Endothelial cell of umbilical vein (primary cell): ENCODE data around the gene VRK2. TPM values are rescaled to one million over a fixed set of nuclear protein-coding genes. Genes with fewer than 3 reads are reported as not detected.

Experiments
- BruUV-seq: library from RNA; stranded (reverse); fragments of 400-500 nt; replicated peaks from 2 replicates; lab custom pipeline; 2021; lab: Mats Ljungman, UMichigan
- CTCF ChIA-PET: fragments of 300-600, 350-600 bp; sonication (Branson Sonifier 250); formaldehyde crosslinking; loops from one replicate; lab custom pipeline; 2021; ENCODE audit warnings: antibody characterized with exemption, inconsistent platforms; lab: Charles Lee
- POLR2A ChIA-PET: fragments of 300-600, 350-600 bp; sonication (Branson Sonifier 250); formaldehyde crosslinking; loops from one replicate; lab custom pipeline; 2021; ENCODE audit warnings: antibody characterized with exemption, inconsistent platforms; lab: Charles Lee
- DNase-seq: peaks from one replicate; pipeline ENCODE4 v3.0.0-alpha.2; 2011; ENCODE audit warnings: low read depth, low spot score
- FAIRE-seq: peaks from 2 replicates; lab custom pipeline; 2011; peaks lifted over from hg19 to GRCh38; lab: Jason Lieb, UNC
- H2AFZ ChIP-seq: 2 replicates; pipeline ENCODE4 v1.6.0; 2012; ENCODE audit warnings: low read depth, low read length, control low read depth, inconsistent platforms
- H3K27ac ChIP-seq: 2 replicates; pipeline ENCODE4 v1.5.1; 2011; ENCODE audit warnings: low read depth, mild to moderate bottlenecking, control low read depth, low read length, moderate library complexity; ENCODE audit not compliant: insufficient read depth
- H3K27me3 ChIP-seq, 2 experiments: 2 replicates each; pipeline versions ENCODE4 v1.6.0 to v1.6.1; 2011; ENCODE audit warnings: low read length in 2 of 2, mixed read lengths in 1 of 2; ENCODE audit not compliant: control insufficient read depth in 2 of 2, insufficient read depth in 2 of 2
- H3K36me3 ChIP-seq, 2 experiments: 2 replicates in 1 of 2; 3 replicates in 1 of 2; pipeline ENCODE4 v1.5.1; 2011; ENCODE audit warnings: low read length in 2 of 2, mild to moderate bottlenecking in 1 of 2, moderate library complexity in 1 of 2; ENCODE audit not compliant: control insufficient read depth in 2 of 2, insufficient read depth in 2 of 2; ENCODE audit errors: extremely low read depth in 1 of 2
- H3K4me1 ChIP-seq: 3 replicates; pipeline ENCODE4 v1.5.1; 2011; ENCODE audit warnings: mild to moderate bottlenecking, low read length; ENCODE audit not compliant: control insufficient read depth, insufficient read depth; ENCODE audit errors: extremely low read depth
- H3K4me2 ChIP-seq: 2 replicates; pipeline ENCODE4 v1.6.1; 2011; ENCODE audit warnings: low read length, control low read depth, mixed read lengths; ENCODE audit not compliant: insufficient read depth
- H3K4me3 ChIP-seq, 3 experiments: fragments of 200-600 bp in 1 of 3; sonication (generic), shearing (Covaris generic) in 1 of 3; replicated peaks in 1 of 3; 2 replicates each; pipeline ENCODE4 v1.5.1; 2011 to 2016; ENCODE audit warnings: control low read depth in 3 of 3, low read length in 3 of 3, mild to moderate bottlenecking in 2 of 3, inconsistent platforms in 1 of 3, low read depth in 1 of 3, moderate library complexity in 1 of 3; ENCODE audit not compliant: insufficient read depth in 1 of 3
- H3K79me2 ChIP-seq: 2 replicates; pipeline ENCODE4 v1.6.0; 2012; ENCODE audit warnings: low read length, inconsistent platforms; ENCODE audit not compliant: control insufficient read depth, insufficient read depth
- H3K9ac ChIP-seq: replicated peaks from 2 replicates; pipeline ENCODE3; 2011; ENCODE audit warnings: low read length, control low read depth; ENCODE audit not compliant: insufficient read depth; ENCODE audit errors: extremely low read depth
- H3K9me1 ChIP-seq: replicated peaks from 3 replicates; pipeline ENCODE4 v1.6.0; 2011; ENCODE audit warnings: mild to moderate bottlenecking, low read length; ENCODE audit not compliant: control insufficient read depth, insufficient read depth; ENCODE audit errors: extremely low read depth
- H3K9me3 ChIP-seq: replicated peaks from 2 replicates; pipeline ENCODE4 v1.5.1; 2012; ENCODE audit warnings: low read length, inconsistent platforms; ENCODE audit not compliant: control insufficient read depth, insufficient read depth
- H4K20me1 ChIP-seq: replicated peaks from 2 replicates; pipeline ENCODE3; 2011; ENCODE audit warnings: mild to moderate bottlenecking, low read length; ENCODE audit not compliant: control insufficient read depth, insufficient read depth; ENCODE audit errors: extremely low read depth
- CTCF ChIP-seq, 2 donors: IDR thresholded peaks; 1 replicate in 1 of 2; 2 replicates in 1 of 2; pipeline ENCODE4 v1.5.1; 2011; ENCODE audit warnings: low read length in 2 of 2, mild to moderate bottlenecking in 2 of 2, moderate library complexity in 2 of 2, control low read depth in 1 of 2, inconsistent platforms in 1 of 2, low read depth in 1 of 2; ENCODE audit not compliant: insufficient read depth in 1 of 2; ENCODE audit errors: extremely low read depth in 1 of 2
- EZH2 ChIP-seq: IDR thresholded peaks from 2 replicates; pipeline ENCODE4 v1.6.1; 2012; ENCODE audit warnings: borderline replicate concordance, low read depth, mild to moderate bottlenecking, moderate library complexity, low read length, inconsistent platforms; ENCODE audit not compliant: severe bottlenecking
- FOS ChIP-seq: IDR thresholded peaks from 2 replicates; pipeline ENCODE4 v1.6.1; 2011; ENCODE audit warnings: mild to moderate bottlenecking, low read length, moderate library complexity, borderline replicate concordance; ENCODE audit not compliant: insufficient read depth
- GATA2 ChIP-seq: IDR thresholded peaks from 2 replicates; pipeline ENCODE4 v1.7.0; 2011; ENCODE audit warnings: low read depth, mild to moderate bottlenecking, moderate library complexity, mixed read lengths, low read length; ENCODE audit not compliant: insufficient read length, insufficient read depth
- JUN ChIP-seq: IDR thresholded peaks from 2 replicates; pipeline ENCODE4 v1.6.1; 2011; ENCODE audit warnings: borderline replicate concordance, low read depth; ENCODE audit not compliant: insufficient read length, insufficient read depth
- MAX ChIP-seq: IDR thresholded peaks from 2 replicates; pipeline ENCODE4 v1.6.1; 2011; ENCODE audit not compliant: insufficient read depth, insufficient read length
- MYC ChIP-seq: IDR thresholded peaks from one replicate; pipeline ENCODE4 v1.6.1; 2011; ENCODE audit warnings: mild to moderate bottlenecking, low read depth, low read length
- POLR2AphosphoS5 ChIP-seq: IDR thresholded peaks from 2 replicates; pipeline ENCODE4 v1.6.1; 2012; ENCODE audit warnings: low read depth, mild to moderate bottlenecking, control low read depth, low read length, moderate library complexity; ENCODE audit not compliant: insufficient read depth
- dilution Hi-C: fragments of 300-500 bp; cut with MboI; formaldehyde crosslinking; loops from one replicate; pipeline ENCODE4 v1.15.0; 2019; ENCODE audit warnings: low sequenced_read_pairs; ENCODE audit not compliant: extremely low pct_ligation_motif_present
- intact Hi-C: fragments of 100-400 bp; cut with micrococcal nuclease; formaldehyde crosslinking; loops from one replicate; pipeline ENCODE4 v1.10.0; 2022
- polyA plus RNA-seq, 4 experiments: library from polyadenylated mRNA; depleted of rRNA in 3 of 4; stranded (reverse) in 3 of 4; unstranded in 1 of 4; fragments of >200 nt; gene quantifications; 2 replicates each; pipeline versions ENCODE4 v1.2.1 to v1.2.3, GENCODE V29; 2011 to 2012; ENCODE audit warnings: missing spikeins in 1 of 4
- total RNA-seq: library from RNA; stranded (reverse); gene quantifications from 2 replicates; pipeline ENCODE4 v1.2.3, GENCODE V29; 2021

VRK2 gene
- total and polyA plus RNA-seq, 2 donors (not counting 3 experiments of a cell fraction or from before 2014, with no cell fraction given) = 11.2 to 35.2 TPM

GRCh38 chr2:58156780-58157179 is 110.2 kb downstream of the VRK2 start:
- POLR2A ChIA-PET = no interaction called here

GRCh38 chr2:58157754-58158153 is 111.1 kb downstream of the VRK2 start:
- BruUV-seq = no TSS peak
- POLR2A ChIA-PET = no interaction called here
- Histone ChIP-seq H3K27ac (no peak overlapping the region), H3K9me3 (no peaks in the 10 kb centered on the region), H3K4me2 (no peak overlapping the region), H3K27me3 (no peaks in the 10 kb centered on the region), H4K20me1 (no peaks in the 10 kb centered on the region), H3K79me2 (peaks cover 4% of the 10 kb centered on the region), H3K9me1 (no peaks in the 10 kb centered on the region), H3K4me1 (no peaks in the 10 kb centered on the region), H3K4me3 (no peak overlapping the region), H3K36me3 (peaks cover 1 to 17% of the 10 kb centered on the region in 2 experiments), H3K9ac (no peak overlapping the region), H2AFZ (no peak overlapping the region)
- intact Hi-C loops = no loop called here
- dilution Hi-C loops = no loop called here
- TF ChIP-seq MAX (no peak), GATA2 (no peak), MYC (no peak), FOS (no peak), POLR2AphosphoS5 (no peak), CTCF (IDR thresholded peaks at IDR 0.05; ENCODE audit: extremely low read depth in 1 of 2, insufficient read depth in 1 of 2, low read depth in 1 of 2, low read length in 2 of 2) (no peak), JUN (no peak), EZH2 (no peak)
- CTCF ChIA-PET = interaction anchor here (1.0 to 1.3 kb wide), 3 partner anchors 9 to 26 kb away, joined by 3 to 5 read pairs (median 3); no protein-coding TSS in a partner anchor
- DNase-seq (peak; percentile 19), FAIRE-seq (no peak)

More at GRCh38 chr2:58156780-58157179, 110.2 kb downstream of the VRK2 start:
- no peak for TF ChIP-seq JUN
- TF ChIP-seq CTCF (IDR thresholded peaks at IDR 0.05; ENCODE audit: extremely low read depth in 1 of 2, insufficient read depth in 1 of 2, low read depth in 1 of 2, low read length in 2 of 2) = no peak
- intact Hi-C loops (no loop called here), dilution Hi-C loops (no loop called here)
- FAIRE-seq (no peak), DNase-seq (no peak)
- H3K27ac ChIP-seq = no peak overlapping the region
- no peaks in the 10 kb centered on the region for H3K9me3 ChIP-seq
- H3K9me1 ChIP-seq = no peaks in the 10 kb centered on the region
- no peak overlapping the region for H3K9ac ChIP-seq
- H3K79me2 ChIP-seq = peaks cover 4% of the 10 kb centered on the region
- CTCF ChIA-PET = interaction anchor here (1.1 to 1.5 kb wide), 2 partner anchors 10 to 12 kb away, joined by 3 to 5 read pairs; no protein-coding TSS in a partner anchor
- no peak overlapping the region for H3K4me3 ChIP-seq
- no peaks in the 10 kb centered on the region for H3K4me1 ChIP-seq
- no TSS peak for BruUV-seq
- H3K36me3 ChIP-seq = peaks cover 1 to 17% of the 10 kb centered on the region in 2 experiments
- H3K27me3 ChIP-seq = no peaks in the 10 kb centered on the region
- no peak overlapping the region for H3K4me2 ChIP-seq
- H4K20me1 ChIP-seq = no peaks in the 10 kb centered on the region
- H2AFZ ChIP-seq = no peak overlapping the region
